Cerebellar nuclear complex (tissue), 1 donor: Measurements from ENCODE around the gene ANKRD36.
"Not testable (repeated sequence)": the region's sequence is repeated elsewhere in the genome, so short reads cannot be mapped to it uniquely, and the experiment has no call there.

Experiments used
- DNase-seq, 2 experiments: peaks; one replicate each; lab custom pipeline; 2025; lab: John Stamatoyannopoulos, UW

Gene ANKRD36

GRCh38 chr2:97113050-97113881 lies at the start of gene ANKRD36:
Gene ANKRD36 (plus strand): TSS chr2:97113153. CDS start chr2:97113740, 587 bp downstream.
- not testable (repeated sequence) for DNase-seq

GRCh38 chr2:97066030-97066429 lies 46.9 kb upstream of the ANKRD36 start:
- not testable (repeated sequence) for DNase-seq

- DNase-seq: no peak
Measured at GRCh38 chr2:97067279-97068004, 45.5 kb upstream of the ANKRD36 start.

GRCh38 chr2:97068074-97068473 lies 44.9 kb upstream of the ANKRD36 start:
- no peak for DNase-seq

GRCh38 chr2:97068722-97069121 lies 44.2 kb upstream of the ANKRD36 start:
- DNase-seq: not testable (repeated sequence)

- not testable (repeated sequence) for DNase-seq
Measured at GRCh38 chr2:97070915-97071314, 42.0 kb upstream of the ANKRD36 start.

GRCh38 chr2:97077213-97077612 lies 35.7 kb upstream of the ANKRD36 start:
- not testable (repeated sequence) for DNase-seq

- DNase-seq: not testable (repeated sequence)
Measured at GRCh38 chr2:97080855-97081254, 32.1 kb upstream of the ANKRD36 start.

GRCh38 chr2:97082206-97082605 lies 30.7 kb upstream of the ANKRD36 start:
- not testable (repeated sequence) for DNase-seq

- not testable (repeated sequence) for DNase-seq
Measured at GRCh38 chr2:97083516-97083915, 29.4 kb upstream of the ANKRD36 start.

- not testable (repeated sequence) for DNase-seq
Measured at GRCh38 chr2:97085093-97085492, 27.9 kb upstream of the ANKRD36 start.

GRCh38 chr2:97088706-97089105 lies 24.2 kb upstream of the ANKRD36 start:
- DNase-seq: not testable (repeated sequence)

- not testable (repeated sequence) for DNase-seq
Measured at GRCh38 chr2:97092946-97093345, 20.0 kb upstream of the ANKRD36 start.

- DNase-seq: not testable (repeated sequence)
Measured at GRCh38 chr2:97093983-97094771, 18.8 kb upstream of the ANKRD36 start.

- peak in 1 of 2 experiments; percentile 9 for DNase-seq
Measured at GRCh38 chr2:97094772-97095611, 18.0 kb upstream of the ANKRD36 start, which contains the start of gene FAHD2B. Gene FAHD2B (minus strand): TSS chr2:97094882. CDS start chr2:97091706, 3,176 bp downstream.

GRCh38 chr2:97095661-97096060 lies 17.3 kb upstream of the ANKRD36 start:
- no peak for DNase-seq

GRCh38 chr2:97098786-97099372 lies 14.1 kb upstream of the ANKRD36 start:
- not testable (repeated sequence) for DNase-seq

- not testable (repeated sequence) for DNase-seq
Measured at GRCh38 chr2:97106878-97107277, 6.1 kb upstream of the ANKRD36 start.

GRCh38 chr2:97111246-97111645 lies 1.7 kb upstream of the ANKRD36 start:
- DNase-seq: not testable (repeated sequence)

- not testable (repeated sequence) for DNase-seq
Measured at GRCh38 chr2:97112320-97113049, 468 bp upstream of the ANKRD36 start.
